Vagina (tissue), 2 donors: Measurements from ENCODE around the gene CDH13.

ENCODE experiments used
- POLR2A ChIP-seq, 2 donors: fragments of 450-650 bp; IDR thresholded peaks; one replicate each; pipeline ENCODE4 v1.6.1; 2017; ENCODE audit warnings: antibody characterized with exemption in 2 of 2, mild to moderate bottlenecking in 2 of 2, moderate library complexity in 2 of 2
- POLR2AphosphoS5 ChIP-seq, 2 donors: sonication (generic); formaldehyde crosslinking; IDR thresholded peaks; one replicate each; pipeline ENCODE4 v1.9.0; 2017; ENCODE audit warnings: antibody characterized with exemption in 2 of 2, mild to moderate bottlenecking in 2 of 2, low read depth in 1 of 2; ENCODE audit not compliant: insufficient read depth in 1 of 2
- TF ChIP-seq, protein P1 (sequence below), 3 experiments: fragments of 450-650 bp in 2 of 3; fragments of 200-600 bp in 1 of 3; sonication (generic) in 1 of 3; IDR thresholded peaks; one replicate each; pipeline ENCODE4 v1.5.1; 2017 to 2019; ENCODE audit warnings: antibody characterized with exemption in 3 of 3, mild to moderate bottlenecking in 2 of 3, moderate library complexity in 2 of 3

DNA sequence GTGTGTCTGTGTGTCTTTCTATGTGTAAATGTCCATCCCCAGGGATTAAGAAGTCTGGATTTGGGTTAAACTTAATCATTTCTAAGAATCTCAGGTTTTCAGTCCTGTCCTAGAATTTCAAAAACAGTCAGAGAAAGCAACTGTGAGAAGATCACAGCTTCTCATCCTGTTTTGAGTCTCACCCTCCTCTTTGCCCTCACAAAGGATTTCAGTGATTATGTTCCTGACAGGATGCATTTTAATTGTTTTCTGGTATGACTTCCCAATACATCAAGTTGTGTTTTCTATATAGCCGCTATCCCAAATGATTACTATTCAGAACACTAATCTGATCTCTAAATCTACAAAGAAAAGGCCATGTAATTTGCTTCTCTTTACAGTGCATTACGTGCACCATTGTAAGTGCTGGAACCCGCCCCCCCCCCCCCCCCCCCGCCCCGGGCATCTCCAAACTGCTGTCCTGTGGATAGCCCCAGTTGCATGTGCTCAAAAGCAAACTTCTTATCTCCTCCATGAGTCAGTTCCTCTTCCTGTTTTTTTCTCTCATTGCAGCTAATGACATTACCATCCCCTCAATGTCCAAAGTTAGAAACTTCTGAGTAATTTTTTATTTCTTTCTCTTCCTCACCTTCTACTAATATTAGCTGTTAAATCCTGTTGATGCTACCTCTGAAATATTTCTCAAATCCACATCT is 73.9 kb downstream of the CDH13 start:
- TF ChIP-seq, protein P1, sequence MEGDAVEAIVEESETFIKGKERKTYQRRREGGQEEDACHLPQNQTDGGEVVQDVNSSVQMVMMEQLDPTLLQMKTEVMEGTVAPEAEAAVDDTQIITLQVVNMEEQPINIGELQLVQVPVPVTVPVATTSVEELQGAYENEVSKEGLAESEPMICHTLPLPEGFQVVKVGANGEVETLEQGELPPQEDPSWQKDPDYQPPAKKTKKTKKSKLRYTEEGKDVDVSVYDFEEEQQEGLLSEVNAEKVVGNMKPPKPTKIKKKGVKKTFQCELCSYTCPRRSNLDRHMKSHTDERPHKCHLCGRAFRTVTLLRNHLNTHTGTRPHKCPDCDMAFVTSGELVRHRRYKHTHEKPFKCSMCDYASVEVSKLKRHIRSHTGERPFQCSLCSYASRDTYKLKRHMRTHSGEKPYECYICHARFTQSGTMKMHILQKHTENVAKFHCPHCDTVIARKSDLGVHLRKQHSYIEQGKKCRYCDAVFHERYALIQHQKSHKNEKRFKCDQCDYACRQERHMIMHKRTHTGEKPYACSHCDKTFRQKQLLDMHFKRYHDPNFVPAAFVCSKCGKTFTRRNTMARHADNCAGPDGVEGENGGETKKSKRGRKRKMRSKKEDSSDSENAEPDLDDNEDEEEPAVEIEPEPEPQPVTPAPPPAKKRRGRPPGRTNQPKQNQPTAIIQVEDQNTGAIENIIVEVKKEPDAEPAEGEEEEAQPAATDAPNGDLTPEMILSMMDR (IDR thresholded peaks at IDR 0.05), result no peak
- TF ChIP-seq POLR2A (IDR thresholded peaks at IDR 0.05) (no peak), POLR2AphosphoS5 (IDR thresholded peaks at IDR 0.05; ENCODE audit: insufficient read depth in 1 of 2, low read depth in 1 of 2) (no peak)
